Sigmoid colon (tissue), 4 donors: ENCODE measurements around the gene OPCML.

Source experiments
- EP300 ChIP-seq, 4 donors: sonication (generic); formaldehyde crosslinking; IDR thresholded peaks; one replicate each; pipeline ENCODE4 v1.6.1; 2017; ENCODE audit warnings: antibody characterized with exemption in 4 of 4
- POLR2A ChIP-seq, 2 donors: fragments of 450-650 bp; IDR thresholded peaks; one replicate each; pipeline ENCODE4 v1.6.1; 2016; ENCODE audit warnings: antibody characterized with exemption in 2 of 2, mild to moderate bottlenecking in 2 of 2, moderate library complexity in 2 of 2
- POLR2AphosphoS5 ChIP-seq, 4 donors: sonication (generic); formaldehyde crosslinking; IDR thresholded peaks; one replicate each; pipeline ENCODE4 v1.6.1; 2017; ENCODE audit warnings: antibody characterized with exemption in 4 of 4
- TF ChIP-seq, protein P1 (sequence below), 4 experiments: fragments of 450-650 bp in 3 of 4; fragments of 200-600 bp in 1 of 4; IDR thresholded peaks; one replicate each; pipeline ENCODE4 v1.5.1; 2016 to 2019; ENCODE audit warnings: antibody characterized with exemption in 4 of 4, mild to moderate bottlenecking in 3 of 4, moderate library complexity in 2 of 4

DNA sequence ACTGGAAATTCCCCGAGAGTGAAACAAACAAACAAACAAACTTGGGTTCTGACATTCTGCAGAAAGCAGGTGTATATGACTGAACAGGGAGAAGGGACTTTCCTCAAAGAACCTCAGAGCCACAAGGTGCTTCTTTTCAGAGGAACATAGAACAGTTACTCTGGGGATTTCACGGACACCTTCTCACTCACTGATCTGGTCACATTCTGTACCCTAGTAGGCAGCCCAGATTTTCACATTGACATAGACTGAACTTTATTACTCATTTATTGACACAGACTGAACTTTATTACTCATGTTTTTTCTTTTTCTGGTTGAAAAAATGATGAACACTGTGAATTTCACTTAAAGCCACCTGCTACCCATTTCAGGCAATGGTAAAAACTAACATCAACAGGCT lies 263.0 kb downstream of the OPCML start:
- TF ChIP-seq, protein P1, sequence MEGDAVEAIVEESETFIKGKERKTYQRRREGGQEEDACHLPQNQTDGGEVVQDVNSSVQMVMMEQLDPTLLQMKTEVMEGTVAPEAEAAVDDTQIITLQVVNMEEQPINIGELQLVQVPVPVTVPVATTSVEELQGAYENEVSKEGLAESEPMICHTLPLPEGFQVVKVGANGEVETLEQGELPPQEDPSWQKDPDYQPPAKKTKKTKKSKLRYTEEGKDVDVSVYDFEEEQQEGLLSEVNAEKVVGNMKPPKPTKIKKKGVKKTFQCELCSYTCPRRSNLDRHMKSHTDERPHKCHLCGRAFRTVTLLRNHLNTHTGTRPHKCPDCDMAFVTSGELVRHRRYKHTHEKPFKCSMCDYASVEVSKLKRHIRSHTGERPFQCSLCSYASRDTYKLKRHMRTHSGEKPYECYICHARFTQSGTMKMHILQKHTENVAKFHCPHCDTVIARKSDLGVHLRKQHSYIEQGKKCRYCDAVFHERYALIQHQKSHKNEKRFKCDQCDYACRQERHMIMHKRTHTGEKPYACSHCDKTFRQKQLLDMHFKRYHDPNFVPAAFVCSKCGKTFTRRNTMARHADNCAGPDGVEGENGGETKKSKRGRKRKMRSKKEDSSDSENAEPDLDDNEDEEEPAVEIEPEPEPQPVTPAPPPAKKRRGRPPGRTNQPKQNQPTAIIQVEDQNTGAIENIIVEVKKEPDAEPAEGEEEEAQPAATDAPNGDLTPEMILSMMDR (IDR thresholded peaks at IDR 0.05), result no peak
- TF ChIP-seq EP300 (IDR thresholded peaks at IDR 0.05), result no peak
- no peak for TF ChIP-seq POLR2A (IDR thresholded peaks at IDR 0.05)
- no peak for TF ChIP-seq POLR2AphosphoS5 (IDR thresholded peaks at IDR 0.05)
